ENCODE results near the gene SOCS4.

The SOCS4 gene

GRCh38 chr14:55005071-55005470 lies 22.0 kb upstream of the SOCS4 start:
- no peak for TF ChIP-seq FOXM1 (IDR thresholded peaks at IDR 0.05; ENCODE audit: borderline replicate concordance, low read depth)

GRCh38 chr14:55015006-55015405 lies 12.0 kb upstream of the SOCS4 start:
- TF ChIP-seq, protein P1, sequence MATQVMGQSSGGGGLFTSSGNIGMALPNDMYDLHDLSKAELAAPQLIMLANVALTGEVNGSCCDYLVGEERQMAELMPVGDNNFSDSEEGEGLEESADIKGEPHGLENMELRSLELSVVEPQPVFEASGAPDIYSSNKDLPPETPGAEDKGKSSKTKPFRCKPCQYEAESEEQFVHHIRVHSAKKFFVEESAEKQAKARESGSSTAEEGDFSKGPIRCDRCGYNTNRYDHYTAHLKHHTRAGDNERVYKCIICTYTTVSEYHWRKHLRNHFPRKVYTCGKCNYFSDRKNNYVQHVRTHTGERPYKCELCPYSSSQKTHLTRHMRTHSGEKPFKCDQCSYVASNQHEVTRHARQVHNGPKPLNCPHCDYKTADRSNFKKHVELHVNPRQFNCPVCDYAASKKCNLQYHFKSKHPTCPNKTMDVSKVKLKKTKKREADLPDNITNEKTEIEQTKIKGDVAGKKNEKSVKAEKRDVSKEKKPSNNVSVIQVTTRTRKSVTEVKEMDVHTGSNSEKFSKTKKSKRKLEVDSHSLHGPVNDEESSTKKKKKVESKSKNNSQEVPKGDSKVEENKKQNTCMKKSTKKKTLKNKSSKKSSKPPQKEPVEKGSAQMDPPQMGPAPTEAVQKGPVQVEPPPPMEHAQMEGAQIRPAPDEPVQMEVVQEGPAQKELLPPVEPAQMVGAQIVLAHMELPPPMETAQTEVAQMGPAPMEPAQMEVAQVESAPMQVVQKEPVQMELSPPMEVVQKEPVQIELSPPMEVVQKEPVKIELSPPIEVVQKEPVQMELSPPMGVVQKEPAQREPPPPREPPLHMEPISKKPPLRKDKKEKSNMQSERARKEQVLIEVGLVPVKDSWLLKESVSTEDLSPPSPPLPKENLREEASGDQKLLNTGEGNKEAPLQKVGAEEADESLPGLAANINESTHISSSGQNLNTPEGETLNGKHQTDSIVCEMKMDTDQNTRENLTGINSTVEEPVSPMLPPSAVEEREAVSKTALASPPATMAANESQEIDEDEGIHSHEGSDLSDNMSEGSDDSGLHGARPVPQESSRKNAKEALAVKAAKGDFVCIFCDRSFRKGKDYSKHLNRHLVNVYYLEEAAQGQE (IDR thresholded peaks at IDR 0.05; ENCODE audit: low read depth), result no peak
- no peak for TF ChIP-seq EP300 (IDR thresholded peaks at IDR 0.05; ENCODE audit: borderline replicate concordance)
- TF ChIP-seq NFIC (IDR thresholded peaks at IDR 0.05), result no peak
- no peak for TF ChIP-seq CREB1 (IDR thresholded peaks at IDR 0.05; ENCODE audit: low read depth)
- no peak for TF ChIP-seq YY1 (IDR thresholded peaks at IDR 0.05; ENCODE audit: low read depth)
- TF ChIP-seq MAX (IDR thresholded peaks at IDR 0.05), result no peak
- no peak for TF ChIP-seq ZBTB7A (IDR thresholded peaks at IDR 0.05; ENCODE audit: low read depth)
- no peak for TF ChIP-seq TEAD4 (IDR thresholded peaks at IDR 0.05)
- TF ChIP-seq USF1 (IDR thresholded peaks at IDR 0.05), result no peak
- TF ChIP-seq RAD21 (IDR thresholded peaks at IDR 0.05; ENCODE audit: low read depth), result no peak
- TF ChIP-seq TCF12 (IDR thresholded peaks at IDR 0.05; ENCODE audit: low read depth), result no peak
- no peak for TF ChIP-seq TAF1 (IDR thresholded peaks at IDR 0.05; ENCODE audit: low read depth)
- no peak for TF ChIP-seq EGR1 (IDR thresholded peaks at IDR 0.05)
- no peak for TF ChIP-seq FOXM1 (IDR thresholded peaks at IDR 0.05; ENCODE audit: borderline replicate concordance, low read depth)
- no peak for TF ChIP-seq CEBPB (IDR thresholded peaks at IDR 0.05)

- TF ChIP-seq CEBPB (IDR thresholded peaks at IDR 0.05) (no peak), TAF1 (IDR thresholded peaks at IDR 0.05; ENCODE audit: low read depth) (no peak), TEAD4 (IDR thresholded peaks at IDR 0.05) (no peak), ZBTB7A (IDR thresholded peaks at IDR 0.05; ENCODE audit: low read depth) (no peak), CREB1 (IDR thresholded peaks at IDR 0.05; ENCODE audit: low read depth) (no peak), RAD21 (IDR thresholded peaks at IDR 0.05; ENCODE audit: low read depth) (no peak), TCF12 (IDR thresholded peaks at IDR 0.05; ENCODE audit: low read depth) (no peak), EP300 (IDR thresholded peaks at IDR 0.05; ENCODE audit: borderline replicate concordance) (no peak), USF1 (IDR thresholded peaks at IDR 0.05) (no peak), EGR1 (IDR thresholded peaks at IDR 0.05) (no peak), NFIC (IDR thresholded peaks at IDR 0.05) (no peak), YY1 (IDR thresholded peaks at IDR 0.05; ENCODE audit: low read depth) (no peak), FOXM1 (IDR thresholded peaks at IDR 0.05; ENCODE audit: borderline replicate concordance, low read depth) (no peak), MAX (IDR thresholded peaks at IDR 0.05) (no peak)
- TF ChIP-seq, protein P1 (IDR thresholded peaks at IDR 0.05; ENCODE audit: low read depth), result no peak
Measured at GRCh38 chr14:55019968-55020554, 7.0 kb upstream of the SOCS4 start.

GRCh38 chr14:55025948-55026347 lies 1.1 kb upstream of the SOCS4 start:
- no peak for TF ChIP-seq MAX (IDR thresholded peaks at IDR 0.05)
- TF ChIP-seq CREB1 (IDR thresholded peaks at IDR 0.05; ENCODE audit: low read depth), result no peak
- no peak for TF ChIP-seq YY1 (IDR thresholded peaks at IDR 0.05; ENCODE audit: low read depth)
- no peak for TF ChIP-seq RAD21 (IDR thresholded peaks at IDR 0.05; ENCODE audit: low read depth)
- no peak for TF ChIP-seq CEBPB (IDR thresholded peaks at IDR 0.05)
- TF ChIP-seq TAF1 (IDR thresholded peaks at IDR 0.05; ENCODE audit: low read depth), result no peak
- no peak for TF ChIP-seq TCF12 (IDR thresholded peaks at IDR 0.05; ENCODE audit: low read depth)
- TF ChIP-seq NFIC (IDR thresholded peaks at IDR 0.05), result no peak
- TF ChIP-seq FOXM1 (IDR thresholded peaks at IDR 0.05; ENCODE audit: borderline replicate concordance, low read depth), result no peak
- no peak for TF ChIP-seq EP300 (IDR thresholded peaks at IDR 0.05; ENCODE audit: borderline replicate concordance)
- no peak for TF ChIP-seq EGR1 (IDR thresholded peaks at IDR 0.05)
- no peak for TF ChIP-seq USF1 (IDR thresholded peaks at IDR 0.05)
- TF ChIP-seq, protein P1 (IDR thresholded peaks at IDR 0.05; ENCODE audit: low read depth), result no peak

Measured in Ishikawa (cell line).